Spleen (tissue), 11 donors: Measurements from ENCODE around the gene CLEC16A. TPM values are rescaled to one million over a fixed set of nuclear protein-coding genes. Genes with fewer than 3 reads are reported as not detected.

ENCODE experiments used
- DNase-seq: peaks from one replicate; pipeline ENCODE4 v3.0.0-alpha.2; 2020
- H3K27ac ChIP-seq, 8 donors: fragments of 200-600 bp; sonication (generic) in 7 of 8; 1 replicate in 4 of 8; 2 replicates in 4 of 8; pipeline versions ENCODE4 v1.5.0 to v1.8.0; 2016 to 2021; ENCODE audit warnings: inconsistent platforms in 4 of 8, mild to moderate bottlenecking in 4 of 8, moderate library complexity in 1 of 8
- H3K27me3 ChIP-seq, 7 donors: fragments of 200-600 bp; sonication (generic) in 6 of 7; replicated peaks in 1 of 7; 1 replicate in 4 of 7; 2 replicates in 3 of 7; pipeline versions ENCODE4 v1.5.0 to v1.8.0; 2016 to 2021; ENCODE audit warnings: inconsistent platforms in 3 of 7, mild to moderate bottlenecking in 1 of 7
- H3K36me3 ChIP-seq, 6 donors: fragments of 200-600 bp; sonication (generic) in 5 of 6; 1 replicate in 4 of 6; 2 replicates in 2 of 6; pipeline versions ENCODE4 v1.5.0 to v1.8.0; 2016 to 2021; ENCODE audit warnings: inconsistent platforms in 2 of 6
- H3K4me1 ChIP-seq, 6 donors: fragments of 200-600 bp; sonication (generic) in 5 of 6; 1 replicate in 3 of 6; 2 replicates in 3 of 6; pipeline versions ENCODE4 v1.5.0 to v1.8.0; 2016 to 2021; ENCODE audit warnings: inconsistent platforms in 3 of 6
- H3K4me3 ChIP-seq, 8 donors: fragments of 200-600 bp; sonication (generic) in 7 of 8; 1 replicate in 4 of 8; 2 replicates in 4 of 8; pipeline versions ENCODE4 v1.5.0 to v1.8.0; 2016 to 2021; ENCODE audit warnings: inconsistent platforms in 4 of 8, mild to moderate bottlenecking in 4 of 8, moderate library complexity in 2 of 8
- H3K9me3 ChIP-seq, 8 donors: fragments of 200-600 bp; sonication (generic) in 7 of 8; 1 replicate in 4 of 8; 2 replicates in 4 of 8; pipeline versions ENCODE4 v1.5.0 to v1.8.0; 2016 to 2021; ENCODE audit warnings: inconsistent platforms in 4 of 8
- CTCF ChIP-seq, 11 experiments: fragments of 200-600 bp in 7 of 11; fragments of 450-650 bp in 4 of 11; sonication (generic) in 4 of 11; IDR thresholded peaks in 8 of 11; conservative IDR thresholded peaks in 3 of 11; 1 replicate in 7 of 11; 2 replicates in 4 of 11; pipeline versions ENCODE4 v1.4.0 to v1.8.0; 2016 to 2021; ENCODE audit warnings: antibody characterized with exemption in 11 of 11, inconsistent platforms in 4 of 11, mild to moderate bottlenecking in 1 of 11
- POLR2A ChIP-seq, 3 donors: fragments of 450-650 bp; IDR thresholded peaks; one replicate each; pipeline ENCODE4 v1.5.1; 2017; ENCODE audit warnings: antibody characterized with exemption in 3 of 3, mild to moderate bottlenecking in 1 of 3
- POLR2AphosphoS5 ChIP-seq, 3 donors: sonication (generic); formaldehyde crosslinking; IDR thresholded peaks; one replicate each; pipeline ENCODE4 v1.5.1; 2017; ENCODE audit warnings: antibody characterized with exemption in 3 of 3
- WGBS, 5 donors: extraction: QIAGEN DNeasy Blood & Tissue Kit in 3 of 5; methylation state at CpG; one replicate each; pipeline versions ENCODE4 v1.1.5 to v1.1.7; 2013 to 2018; 5-methylcytosine and 5-hydroxymethylcytosine counted together
- intact Hi-C: fragments of 100-400 bp; cut with DNase I; formaldehyde crosslinking; loops from one replicate; pipeline ENCODE4 v1.15.0; 2023; ENCODE audit warnings: low total_unique reads
- polyA plus RNA-seq, 3 donors: library from polyadenylated mRNA; stranded (reverse); fragments of 200-250 nt; gene quantifications; one replicate each; pipeline ENCODE4 v1.2.1, GENCODE V29; 2013
- total RNA-seq, 7 donors: library from RNA; depleted of rRNA in 3 of 7; stranded (reverse); fragments of >200 nt in 3 of 7; fragmentation: NEBNext Ultra II Directional in 4 of 7; extraction: Animal tissue kit (Norgen Biotek cat#: 25700) in 4 of 7; gene quantifications; one replicate each; pipeline versions ENCODE4 v1.1.0 to v1.2.1, GENCODE V29; 2016 to 2021
- donor health status: healthy with polysubstance abuse.
- donor health status: DM: no; HTN: no; CAD: no; lungs with moderate emphysema.
- donor health status: DM: no; HTN: no; CAD: no.
- donor health status: Bipolar disorder and iron deficiency.
- donor health status: healthy.
- donor health status: DM: no; HTN: no; CAD: no.
- donor health status: DM: yes; HTN: yes; CAD: no.

The CLEC16A gene
- total and polyA plus RNA-seq, 10 donors = 7.3 to 54.6 (median 35.1) TPM

GRCh38 chr16:10954903-10955302 is 10.5 kb downstream of the CLEC16A start:
- Histone ChIP-seq H3K9me3 (no peaks in the 10 kb centered on the region), H3K4me3 (no peak overlapping the region), H3K27ac (no peak overlapping the region), H3K36me3 (peaks cover 0 to 33% (median 5%) of the 10 kb centered on the region in 6 donors), H3K27me3 (no peaks in the 10 kb centered on the region), H3K4me1 (peaks cover 14 to 78% (median 43%) of the 10 kb centered on the region in 6 donors)
- no peak for DNase-seq
- intact Hi-C loops = no loop called here
- no peak for TF ChIP-seq CTCF (IDR thresholded peaks at IDR 0.05 in 8 of 11, conservative IDR thresholded peaks at IDR 0.05 in 3 of 11)
- no peak for TF ChIP-seq POLR2A (IDR thresholded peaks at IDR 0.05)
- TF ChIP-seq POLR2AphosphoS5 (IDR thresholded peaks at IDR 0.05) = no peak
- 88 to 95% (median 92%) methylated on average over 7 of the region's 7 CpGs for WGBS, 5 donors

- no peak for DNase-seq
- Histone ChIP-seq H3K27ac (no peak overlapping the region), H3K4me3 (no peak overlapping the region), H3K4me1 (peaks cover 8 to 51% (median 31%) of the 10 kb centered on the region in 6 donors), H3K36me3 (peaks cover 0 to 63% (median 17%) of the 10 kb centered on the region in 6 donors), H3K27me3 (no peaks in the 10 kb centered on the region), H3K9me3 (no peaks in the 10 kb centered on the region)
- no peak for TF ChIP-seq POLR2AphosphoS5 (IDR thresholded peaks at IDR 0.05)
- TF ChIP-seq POLR2A (IDR thresholded peaks at IDR 0.05) = no peak
- TF ChIP-seq CTCF (IDR thresholded peaks at IDR 0.05 in 8 of 11, conservative IDR thresholded peaks at IDR 0.05 in 3 of 11) = no peak
- WGBS, 5 donors = 66 to 78% (median 70%) methylated on average over 6 of the region's 6 CpGs
- intact Hi-C loops = no loop called here
Observed at GRCh38 chr16:10957771-10958482, 13.6 kb downstream of the CLEC16A start.

- no peaks in the 10 kb centered on the region for H3K9me3 ChIP-seq
- H3K4me3 ChIP-seq = no peak overlapping the region
- TF ChIP-seq POLR2A (IDR thresholded peaks at IDR 0.05) (no peak), CTCF (IDR thresholded peaks at IDR 0.05 in 8 of 11, conservative IDR thresholded peaks at IDR 0.05 in 3 of 11) (no peak), POLR2AphosphoS5 (IDR thresholded peaks at IDR 0.05) (no peak)
- no peak for DNase-seq
- no peak overlapping the region for H3K27ac ChIP-seq
- intact Hi-C loops = no loop called here
- WGBS, 5 donors = 93 to 98% (median 97%) methylated on average over 5 of the region's 5 CpGs
- peaks cover 0 to 75% (median 26%) of the 10 kb centered on the region in 6 donors for H3K36me3 ChIP-seq
- no peaks in the 10 kb centered on the region for H3K27me3 ChIP-seq
- peaks cover 6 to 44% (median 27%) of the 10 kb centered on the region in 6 donors for H3K4me1 ChIP-seq
Observed at GRCh38 chr16:10959161-10959560, 14.8 kb downstream of the CLEC16A start.

- no peak for TF ChIP-seq POLR2A (IDR thresholded peaks at IDR 0.05)
- Histone ChIP-seq H3K27ac (no peak overlapping the region), H3K27me3 (no peaks in the 10 kb centered on the region), H3K9me3 (no peaks in the 10 kb centered on the region), H3K4me1 (peaks cover 4 to 45% (median 33%) of the 10 kb centered on the region in 6 donors), H3K36me3 (peaks cover 0 to 83% (median 26%) of the 10 kb centered on the region in 6 donors), H3K4me3 (no peak overlapping the region)
- 84 to 89% (median 85%) methylated on average over 7 of the region's 7 CpGs for WGBS, 5 donors
- no peak for DNase-seq
- intact Hi-C loops = loop anchor here (5.0 to 10.0 kb wide), 3 partner anchors 296 to 754 kb away; partner anchors contain the start of gene SOCS1
Observed at GRCh38 chr16:10961231-10961630, 16.9 kb downstream of the CLEC16A start.
